Measurements from ENCODE around the gene LARP4. TPM values are rescaled to one million over a fixed set of nuclear protein-coding genes. Genes with fewer than 3 reads are reported as not detected.
A peak's percentile ranks its signal among the peaks of the same experiment; 100 is the strongest.

Gene LARP4
- total RNA-seq, 1 experiment from 2014 or later: 92.7 TPM

DNA sequence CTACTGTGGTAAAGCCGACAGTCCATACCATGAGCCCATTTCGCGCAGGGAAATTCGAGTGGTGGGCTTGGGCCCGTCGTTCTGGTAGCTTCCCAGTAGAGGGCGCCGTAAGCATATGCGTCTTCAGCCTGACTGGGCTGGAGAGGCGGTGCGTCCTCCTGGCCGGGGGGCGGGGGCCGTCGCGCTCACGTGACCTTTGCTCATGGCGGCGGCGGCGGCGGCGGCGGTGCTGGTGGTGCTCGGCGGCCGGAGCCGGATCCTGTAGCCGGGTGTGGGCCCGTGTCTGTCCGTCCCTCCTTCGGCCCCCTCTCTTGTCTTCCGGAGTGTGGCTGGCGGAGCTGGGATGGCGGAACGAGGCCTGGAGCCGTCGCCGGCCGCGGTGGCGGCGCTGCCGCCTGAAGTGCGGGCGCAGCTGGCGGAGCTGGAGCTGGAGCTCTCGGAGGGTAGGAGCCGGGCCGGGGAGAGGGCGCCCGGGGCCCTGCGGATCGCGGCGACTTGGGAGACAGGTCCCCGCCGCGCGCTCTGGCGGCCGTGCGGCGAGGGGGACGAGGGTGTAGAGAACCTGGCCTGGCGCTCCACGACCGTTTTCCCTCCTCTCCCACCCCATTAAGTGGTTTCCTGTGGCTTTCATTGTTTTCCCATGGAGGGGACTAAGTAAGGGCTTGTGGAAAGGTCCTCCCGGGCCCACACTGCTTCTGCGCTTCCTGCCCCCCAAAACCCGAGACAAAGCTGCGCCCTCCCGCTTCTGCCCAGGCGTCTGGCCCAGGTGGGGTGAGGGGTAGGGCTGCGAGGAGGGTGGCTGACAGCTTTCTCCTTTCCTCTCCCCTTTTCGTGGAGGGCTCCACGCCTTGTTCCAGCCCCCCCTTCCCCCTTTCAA is 104.4 kb downstream of the LARP4 start, which contains the start of gene DIP2B:
Gene DIP2B, plus strand, starts transcription at position 188 of the 877 bp plus-strand sequence. Its CDS starts 156 bp downstream, at position 344.
- H3K27me3 ChIP-seq (ENCODE audit: control insufficient read depth, insufficient read depth, low read length): no peaks in the 10 kb centered on the region
- CTCF ChIA-PET: interaction anchor here (0.6 to 1.9 kb wide), 6 partner anchors 34 to 426 kb away, joined by 3 to 13 read pairs (median 4); no protein-coding TSS in a partner anchor
- DNase-seq (ENCODE audit: low read depth, low spot score) (peak; percentile 80), ATAC-seq (peak; percentile 93)
- intact Hi-C loops (cut with micrococcal nuclease; ENCODE audit: unreplicated experiment) (loop anchor here (2.0 to 10.0 kb wide), 2 partner anchors 134 to 230 kb away; no protein-coding TSS in a partner anchor), in situ Hi-C loops (cut with HindIII; ENCODE audit: low pct_unique_long_range_greater_than_20kb, low sequenced_read_pairs) (no loop called here)
- H3K4me1 ChIP-seq (ENCODE audit: control insufficient read depth, insufficient read depth, low read length): peaks cover 23% of the 10 kb centered on the region
- no peaks in the 10 kb centered on the region; the same call in 1 of the 2 replicates for H3K36me3 ChIP-seq (ENCODE audit: control insufficient read depth, insufficient read depth, low read length)
- TF ChIP-seq, protein P1, sequence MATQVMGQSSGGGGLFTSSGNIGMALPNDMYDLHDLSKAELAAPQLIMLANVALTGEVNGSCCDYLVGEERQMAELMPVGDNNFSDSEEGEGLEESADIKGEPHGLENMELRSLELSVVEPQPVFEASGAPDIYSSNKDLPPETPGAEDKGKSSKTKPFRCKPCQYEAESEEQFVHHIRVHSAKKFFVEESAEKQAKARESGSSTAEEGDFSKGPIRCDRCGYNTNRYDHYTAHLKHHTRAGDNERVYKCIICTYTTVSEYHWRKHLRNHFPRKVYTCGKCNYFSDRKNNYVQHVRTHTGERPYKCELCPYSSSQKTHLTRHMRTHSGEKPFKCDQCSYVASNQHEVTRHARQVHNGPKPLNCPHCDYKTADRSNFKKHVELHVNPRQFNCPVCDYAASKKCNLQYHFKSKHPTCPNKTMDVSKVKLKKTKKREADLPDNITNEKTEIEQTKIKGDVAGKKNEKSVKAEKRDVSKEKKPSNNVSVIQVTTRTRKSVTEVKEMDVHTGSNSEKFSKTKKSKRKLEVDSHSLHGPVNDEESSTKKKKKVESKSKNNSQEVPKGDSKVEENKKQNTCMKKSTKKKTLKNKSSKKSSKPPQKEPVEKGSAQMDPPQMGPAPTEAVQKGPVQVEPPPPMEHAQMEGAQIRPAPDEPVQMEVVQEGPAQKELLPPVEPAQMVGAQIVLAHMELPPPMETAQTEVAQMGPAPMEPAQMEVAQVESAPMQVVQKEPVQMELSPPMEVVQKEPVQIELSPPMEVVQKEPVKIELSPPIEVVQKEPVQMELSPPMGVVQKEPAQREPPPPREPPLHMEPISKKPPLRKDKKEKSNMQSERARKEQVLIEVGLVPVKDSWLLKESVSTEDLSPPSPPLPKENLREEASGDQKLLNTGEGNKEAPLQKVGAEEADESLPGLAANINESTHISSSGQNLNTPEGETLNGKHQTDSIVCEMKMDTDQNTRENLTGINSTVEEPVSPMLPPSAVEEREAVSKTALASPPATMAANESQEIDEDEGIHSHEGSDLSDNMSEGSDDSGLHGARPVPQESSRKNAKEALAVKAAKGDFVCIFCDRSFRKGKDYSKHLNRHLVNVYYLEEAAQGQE (IDR thresholded peaks at IDR 0.05; ENCODE audit: insufficient read depth in 1 of 2, low read depth in 2 of 2, low read length in 1 of 2): 0 out of 4 replicates have a peak, but pooled peaks of 1 of the 2 experiments have one; percentile 22
- TF ChIP-seq, protein P2, sequence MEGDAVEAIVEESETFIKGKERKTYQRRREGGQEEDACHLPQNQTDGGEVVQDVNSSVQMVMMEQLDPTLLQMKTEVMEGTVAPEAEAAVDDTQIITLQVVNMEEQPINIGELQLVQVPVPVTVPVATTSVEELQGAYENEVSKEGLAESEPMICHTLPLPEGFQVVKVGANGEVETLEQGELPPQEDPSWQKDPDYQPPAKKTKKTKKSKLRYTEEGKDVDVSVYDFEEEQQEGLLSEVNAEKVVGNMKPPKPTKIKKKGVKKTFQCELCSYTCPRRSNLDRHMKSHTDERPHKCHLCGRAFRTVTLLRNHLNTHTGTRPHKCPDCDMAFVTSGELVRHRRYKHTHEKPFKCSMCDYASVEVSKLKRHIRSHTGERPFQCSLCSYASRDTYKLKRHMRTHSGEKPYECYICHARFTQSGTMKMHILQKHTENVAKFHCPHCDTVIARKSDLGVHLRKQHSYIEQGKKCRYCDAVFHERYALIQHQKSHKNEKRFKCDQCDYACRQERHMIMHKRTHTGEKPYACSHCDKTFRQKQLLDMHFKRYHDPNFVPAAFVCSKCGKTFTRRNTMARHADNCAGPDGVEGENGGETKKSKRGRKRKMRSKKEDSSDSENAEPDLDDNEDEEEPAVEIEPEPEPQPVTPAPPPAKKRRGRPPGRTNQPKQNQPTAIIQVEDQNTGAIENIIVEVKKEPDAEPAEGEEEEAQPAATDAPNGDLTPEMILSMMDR (IDR thresholded peaks at IDR 0.05): peak; percentile 94
- TF ChIP-seq POLR2AphosphoS5 (IDR thresholded peaks at IDR 0.05; ENCODE audit: low read depth, low read length): peak; percentile 66
- no peak for TF ChIP-seq TCF7L2 (IDR thresholded peaks at IDR 0.05; ENCODE audit: low read depth, low read length)
- TF ChIP-seq SIN3A (IDR thresholded peaks at IDR 0.05; ENCODE audit: borderline replicate concordance, insufficient read depth, low read depth, low read length): peak; percentile 92; the same call in 1 of the 2 replicates
- BruUV-seq (replicated peaks): no TSS peak
- no peaks in the 10 kb centered on the region for H3K9me3 ChIP-seq (ENCODE audit: control insufficient read depth, insufficient read depth, low read depth, low read length)
- peak within 1 kb of the TSS; percentile 87 for H3K27ac ChIP-seq (ENCODE audit: low read length)
- POLR2A ChIA-PET: interaction anchor here (1.1 kb wide), 1 partner anchor 31 kb away, joined by 3 read pairs; no protein-coding TSS in a partner anchor
- peak within 1 kb of the TSS; percentile 72 to 76 for H3K4me3 ChIP-seq (ENCODE audit: low read depth in 2 of 2, low read length in 2 of 2)

DNA sequence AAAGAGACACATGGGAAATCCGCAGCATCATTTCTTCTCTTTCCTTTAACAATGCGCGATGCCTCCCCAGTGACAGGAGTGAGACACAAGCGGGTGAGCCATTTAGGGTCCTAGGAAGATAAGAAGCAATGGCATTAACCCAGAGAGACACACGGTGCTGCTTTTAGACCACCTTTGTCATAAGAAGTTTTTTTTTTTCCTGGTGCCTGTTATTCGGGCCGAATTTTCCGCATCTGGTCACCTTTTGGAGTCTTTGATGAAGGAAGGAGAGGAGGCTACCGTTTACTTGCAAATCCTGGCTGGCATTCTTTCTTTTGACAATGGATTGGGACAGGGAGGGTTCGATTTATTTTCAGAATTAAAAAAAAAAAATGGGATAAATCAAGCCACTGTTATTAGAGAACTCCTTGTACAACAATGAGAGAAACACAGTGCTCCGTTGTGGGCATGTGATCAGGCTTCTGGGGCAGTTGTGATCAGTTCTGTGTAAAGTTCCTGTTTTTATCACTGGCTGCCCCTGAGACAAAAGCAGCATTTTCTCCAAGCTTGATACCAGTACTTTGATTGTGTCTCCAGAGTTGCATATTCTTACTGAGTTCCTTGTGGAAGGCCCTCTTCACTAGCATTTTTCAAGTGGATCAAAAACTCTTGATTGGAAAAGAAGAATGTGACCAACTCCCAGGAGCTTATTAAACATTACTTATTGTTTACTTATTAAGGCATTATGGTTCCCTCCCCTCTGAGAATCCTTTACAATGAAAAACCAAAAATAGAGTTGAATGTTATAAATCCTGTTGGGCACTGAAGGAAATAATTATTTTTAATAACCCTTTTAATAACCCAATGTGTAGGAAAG is 105.2 kb downstream of the LARP4 start:
- Histone ChIP-seq H3K9me3 (ENCODE audit: control insufficient read depth, insufficient read depth, low read depth, low read length) (no peaks in the 10 kb centered on the region), H3K27ac (ENCODE audit: low read length) (peak overlapping the region; percentile 82), H3K4me3 (ENCODE audit: low read depth in 2 of 2, low read length in 2 of 2) (peak overlapping the region; percentile 72 to 76), H3K27me3 (ENCODE audit: control insufficient read depth, insufficient read depth, low read length) (no peaks in the 10 kb centered on the region), H3K4me1 (ENCODE audit: control insufficient read depth, insufficient read depth, low read length) (peaks cover 23% of the 10 kb centered on the region), H3K36me3 (ENCODE audit: control insufficient read depth, insufficient read depth, low read length) (no peaks in the 10 kb centered on the region; the same call in 1 of the 2 replicates)
- DNase-seq (ENCODE audit: low read depth, low spot score) (no peak), ATAC-seq (no peak)
- BruUV-seq (replicated peaks): TSS peak; percentile 71
- ChIA-PET POLR2A (interaction anchor here (0.6 to 1.1 kb wide), 2 partner anchors 15 to 30 kb away, joined by 3 to 9 read pairs; no protein-coding TSS in a partner anchor), CTCF (interaction anchor here (1.9 kb wide), 1 partner anchor 132 kb away, joined by 13 read pairs; no protein-coding TSS in a partner anchor)
- intact Hi-C loops (cut with micrococcal nuclease; ENCODE audit: unreplicated experiment): loop anchor here (2.0 to 10.0 kb wide), 2 partner anchors 133 to 229 kb away; no protein-coding TSS in a partner anchor
- in situ Hi-C loops (cut with HindIII; ENCODE audit: low pct_unique_long_range_greater_than_20kb, low sequenced_read_pairs): no loop called here
- no peak for TF ChIP-seq POLR2AphosphoS5 (IDR thresholded peaks at IDR 0.05; ENCODE audit: low read depth, low read length)
- TF ChIP-seq, protein P2 (IDR thresholded peaks at IDR 0.05): no peak
- TF ChIP-seq TCF7L2 (IDR thresholded peaks at IDR 0.05; ENCODE audit: low read depth, low read length): no peak
- TF ChIP-seq, protein P1 (IDR thresholded peaks at IDR 0.05; ENCODE audit: insufficient read depth in 1 of 2, low read depth in 2 of 2, low read length in 1 of 2): no peak
- no peak for TF ChIP-seq SIN3A (IDR thresholded peaks at IDR 0.05; ENCODE audit: borderline replicate concordance, insufficient read depth, low read depth, low read length)
